ENCODE data around the gene TASP1. TPM values are rescaled to one million over a fixed set of nuclear protein-coding genes. Genes with fewer than 3 reads are reported as not detected.

The TASP1 gene
- total RNA-seq, 1 donor from 2014 or later, result 4.8 TPM

DNA sequence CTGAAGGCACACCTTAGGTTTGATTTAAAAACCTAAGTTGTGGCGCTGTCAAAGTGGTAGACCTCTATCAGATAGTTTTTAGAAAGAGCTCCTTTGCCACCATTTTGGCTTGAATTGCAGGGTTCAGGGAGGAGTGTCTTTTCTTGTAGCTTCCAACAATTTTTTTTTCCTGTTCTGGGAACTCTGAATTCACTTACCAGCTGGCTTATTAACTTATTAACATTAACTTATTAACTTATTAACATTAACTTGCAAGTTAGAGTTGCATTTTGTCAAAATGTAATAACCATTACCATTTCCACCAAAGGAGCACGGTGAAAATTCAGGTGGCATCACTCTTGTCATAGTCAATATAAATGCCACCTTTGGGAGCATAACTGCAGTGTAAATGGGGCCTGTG is 235.7 kb downstream of the TASP1 start:
- DNase-seq (ENCODE audit: low read depth), result no peak
- no peak for TF ChIP-seq CTCF (conservative IDR thresholded peaks at IDR 0.05; ENCODE audit: low read depth, low read length)
- no peak overlapping the region for H3K4me3 ChIP-seq (ENCODE audit: low read depth, low read length)

DNA sequence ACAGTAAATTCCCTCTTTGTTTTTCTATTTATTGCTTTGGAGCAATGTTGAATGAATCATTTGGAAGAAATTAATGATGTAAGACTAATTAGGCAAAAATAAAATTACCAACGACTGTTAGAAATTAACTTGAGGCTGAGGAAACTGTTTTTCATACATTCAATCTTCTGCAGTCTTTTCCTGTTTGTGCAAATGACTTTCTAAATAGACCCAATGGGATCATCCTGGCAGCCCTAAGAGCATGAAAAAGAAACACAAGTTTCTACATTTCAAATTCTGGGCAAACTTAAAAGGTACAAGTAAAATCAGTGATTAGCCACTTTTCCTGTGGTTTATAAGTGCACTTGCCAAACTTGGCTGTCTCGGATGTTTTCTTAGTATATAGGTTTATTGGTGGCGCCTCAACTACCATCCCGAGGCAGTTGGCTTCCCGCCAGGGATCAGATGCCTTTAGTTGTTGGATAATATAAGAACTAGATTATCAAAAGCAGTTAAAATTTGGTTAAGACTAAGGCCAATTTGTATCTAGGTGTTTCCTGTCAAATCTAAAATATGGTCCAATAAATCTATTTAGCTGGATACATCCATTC is 236.5 kb downstream of the TASP1 start:
- H3K4me3 ChIP-seq (ENCODE audit: low read depth, low read length), result no peak overlapping the region
- no peak for DNase-seq (ENCODE audit: low read depth)
- no peak for TF ChIP-seq CTCF (conservative IDR thresholded peaks at IDR 0.05; ENCODE audit: low read depth, low read length)

- no peak for DNase-seq (ENCODE audit: low read depth)
- no peak for TF ChIP-seq CTCF (conservative IDR thresholded peaks at IDR 0.05; ENCODE audit: low read depth, low read length)
Measured at GRCh38 chr20:13401596-13401995, 237.1 kb downstream of the TASP1 start.

GRCh38 chr20:13400453-13400852 is 238.3 kb downstream of the TASP1 start:
- no peak for TF ChIP-seq CTCF (conservative IDR thresholded peaks at IDR 0.05; ENCODE audit: low read depth, low read length)
- H3K4me3 ChIP-seq (ENCODE audit: low read depth, low read length), result no peak overlapping the region
- DNase-seq (ENCODE audit: low read depth), result no peak

More at GRCh38 chr20:13401596-13401995, 237.1 kb downstream of the TASP1 start:
- no peak overlapping the region for H3K4me3 ChIP-seq (ENCODE audit: low read depth, low read length)

GRCh38 chr20:13397300-13397724 is 241.4 kb downstream of the TASP1 start:
- no peak for DNase-seq (ENCODE audit: low read depth)
- H3K4me3 ChIP-seq (ENCODE audit: low read depth, low read length), result no peak overlapping the region
- no peak for TF ChIP-seq CTCF (conservative IDR thresholded peaks at IDR 0.05; ENCODE audit: low read depth, low read length)

- H3K4me3 ChIP-seq (ENCODE audit: low read depth, low read length), result no peak overlapping the region
- TF ChIP-seq CTCF (conservative IDR thresholded peaks at IDR 0.05; ENCODE audit: low read depth, low read length), result no peak
- no peak for DNase-seq (ENCODE audit: low read depth)
Measured at GRCh38 chr20:13396826-13397225, 241.9 kb downstream of the TASP1 start.

DNA sequence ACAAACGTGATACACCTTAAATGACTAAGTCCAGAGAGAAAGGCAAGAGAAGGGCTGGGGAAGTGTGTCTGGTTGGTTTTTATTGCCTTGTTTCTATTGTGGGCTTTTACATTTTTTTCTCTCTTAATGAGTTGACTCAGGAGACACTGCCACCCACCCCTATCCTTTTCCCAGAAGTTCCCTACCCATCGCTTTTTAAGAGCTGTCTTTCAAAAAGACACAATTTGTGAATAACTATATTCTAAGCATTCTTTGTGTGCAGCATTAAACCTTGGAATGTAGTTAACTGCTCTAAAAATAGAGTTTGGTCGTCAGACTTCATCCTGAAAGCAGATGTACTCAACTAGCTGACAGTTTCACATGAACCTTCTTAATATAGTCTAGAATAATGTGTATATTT is 242.7 kb downstream of the TASP1 start:
- no peak for DNase-seq (ENCODE audit: low read depth)
- no peak for TF ChIP-seq CTCF (conservative IDR thresholded peaks at IDR 0.05; ENCODE audit: low read depth, low read length)

More for the DNA sequence above, 242.7 kb downstream of the TASP1 start:
- no peak overlapping the region for H3K4me3 ChIP-seq (ENCODE audit: low read depth, low read length)

Measured in epithelial cell of proximal tubule (primary cell).